Panc1 (cell line): ENCODE data around the gene TCF20. TPM values are rescaled to one million over a fixed set of nuclear protein-coding genes. Genes with fewer than 3 reads are reported as not detected.

Source experiments
- ATAC-seq: fragments of 200-7000 bp; cut with Tn5 transposase; 2 replicates; pipeline ENCODE4 v1.9.1; 2020; ENCODE audit warnings: mild to moderate bottlenecking, moderate library complexity
- BruUV-seq: library from RNA; stranded (reverse); fragments of 400-500 nt; replicated peaks from 2 replicates; lab custom pipeline; 2021; lab: Mats Ljungman, UMichigan
- CTCF ChIA-PET: fragments of 300-600 bp; sonication (Branson Sonifier 250); formaldehyde crosslinking; loops from one replicate; lab custom pipeline; 2022; ENCODE audit warnings: antibody characterized with exemption; lab: Charles Lee
- POLR2A ChIA-PET: fragments of 300-600 bp; sonication (Branson Sonifier 250); formaldehyde crosslinking; loops from one replicate; lab custom pipeline; 2022; ENCODE audit warnings: antibody characterized with exemption; lab: Charles Lee
- DNase-seq: peaks from one replicate; pipeline ENCODE4 v3.0.0-alpha.2; 2010; ENCODE audit warnings: low read depth, low spot score
- H3K27ac ChIP-seq: 2 replicates; pipeline ENCODE4 v1.5.1; 2011; ENCODE audit warnings: mild to moderate bottlenecking, low read length, inconsistent platforms
- H3K27me3 ChIP-seq: fragments of 200-500 bp; sonication (Bioruptor generic); 2 replicates; pipeline ENCODE4 v1.6.0; 2014; ENCODE audit warnings: low read length, inconsistent platforms; ENCODE audit not compliant: control insufficient read depth, insufficient read depth
- H3K36me3 ChIP-seq: fragments of 200-500 bp; sonication (Bioruptor generic); 2 replicates; pipeline ENCODE4 v1.5.1; 2014; ENCODE audit warnings: inconsistent platforms, mild to moderate bottlenecking, low read length, moderate library complexity; ENCODE audit not compliant: control insufficient read depth, insufficient read depth
- H3K4me1 ChIP-seq: 2 replicates; pipeline ENCODE4 v1.5.1; 2011; ENCODE audit warnings: inconsistent platforms, mild to moderate bottlenecking, low read length, moderate library complexity; ENCODE audit not compliant: control insufficient read depth, insufficient read depth
- H3K4me3 ChIP-seq, 2 experiments: 2 replicates each; pipeline ENCODE4 v1.5.1; 2011 to 2012; ENCODE audit warnings: low read depth in 2 of 2, low read length in 2 of 2, mild to moderate bottlenecking in 2 of 2, inconsistent platforms in 1 of 2, moderate library complexity in 1 of 2
- H3K9me3 ChIP-seq: fragments of 200-500 bp; sonication (Bioruptor generic); 2 replicates; pipeline ENCODE4 v1.5.1; 2014; ENCODE audit warnings: low read depth, mild to moderate bottlenecking, inconsistent platforms, low read length, moderate library complexity; ENCODE audit not compliant: control insufficient read depth, insufficient read depth
- CTCF ChIP-seq: fragments of 450-650 bp; IDR thresholded peaks from 2 replicates; pipeline ENCODE4 v1.5.1; 2017; ENCODE audit warnings: mild to moderate bottlenecking
- POLR2AphosphoS5 ChIP-seq: IDR thresholded peaks from 2 replicates; pipeline ENCODE4 v1.6.1; 2012; ENCODE audit warnings: mild to moderate bottlenecking, low read depth, low read length, moderate library complexity
- REST ChIP-seq, 2 experiments: IDR thresholded peaks; 2 replicates each; pipeline ENCODE4 v1.6.1; 2011 to 2012; ENCODE audit warnings: low read depth in 2 of 2, control low read depth in 1 of 2, low read length in 1 of 2, mild to moderate bottlenecking in 1 of 2, moderate library complexity in 1 of 2; ENCODE audit not compliant: insufficient read depth in 1 of 2
- SIN3A ChIP-seq: IDR thresholded peaks from 2 replicates; pipeline ENCODE4 v1.6.1; 2012; ENCODE audit warnings: low read depth, mild to moderate bottlenecking, low read length, moderate library complexity, borderline replicate concordance; ENCODE audit not compliant: insufficient read depth
- TCF7L2 ChIP-seq: IDR thresholded peaks from 2 replicates; pipeline ENCODE4 v1.6.1; 2011; ENCODE audit warnings: mild to moderate bottlenecking, low read depth, low read length, inconsistent platforms
- in situ Hi-C: cut with HindIII; loops from 2 replicates; pipeline ENCODE4 v1.10.0; 2016; ENCODE audit warnings: low sequenced_read_pairs, low pct_unique_long_range_greater_than_20kb
- intact Hi-C: fragments of 100-400 bp; cut with micrococcal nuclease; formaldehyde crosslinking; loops from one replicate; pipeline ENCODE4 v1.10.0; 2022; ENCODE audit not compliant: unreplicated experiment
- total RNA-seq: library from RNA; stranded (reverse); gene quantifications from one replicate; pipeline ENCODE4 v1.2.1, GENCODE V29; 2021; ENCODE audit not compliant: unreplicated experiment

The TCF20 gene
- total RNA-seq, 1 experiment from 2014 or later = 79.8 TPM

GRCh38 chr22:42277232-42277753 is 6.8 kb upstream of the TCF20 start:
- POLR2A ChIA-PET = no interaction called here
- no TSS peak for BruUV-seq
- no peaks in the 10 kb centered on the region for H3K36me3 ChIP-seq

GRCh38 chr22:42275970-42276369 is 5.5 kb upstream of the TCF20 start:
- peaks cover 22% of the 10 kb centered on the region for H3K4me1 ChIP-seq
- H3K36me3 ChIP-seq = no peaks in the 10 kb centered on the region
- no peak overlapping the region for H3K27ac ChIP-seq
- no peaks in the 10 kb centered on the region for H3K9me3 ChIP-seq
- no peak for ATAC-seq
- ChIA-PET CTCF (interaction anchor here (0.5 kb wide), 1 partner anchor 196 kb away, joined by 7 read pairs; no protein-coding TSS in a partner anchor), POLR2A (no interaction called here)
- no peak for DNase-seq
- intact Hi-C loops (loop anchor here (10.0 kb wide), 1 partner anchor 159 kb away; the partner anchor contains the start of gene NFAM1), in situ Hi-C loops (no loop called here)
- TF ChIP-seq TCF7L2 (no peak), REST (IDR thresholded peaks at IDR 0.05; ENCODE audit: insufficient read depth in 1 of 2, low read depth in 2 of 2, low read length in 1 of 2) (no peak), POLR2AphosphoS5 (no peak), CTCF (no peak), SIN3A (no peak)
- BruUV-seq = no TSS peak
- H3K4me3 ChIP-seq = no peak overlapping the region
- no peaks in the 10 kb centered on the region for H3K27me3 ChIP-seq

More at GRCh38 chr22:42277232-42277753, 6.8 kb upstream of the TCF20 start:
- DNase-seq (no peak), ATAC-seq (no peak)
- no peak overlapping the region for H3K4me3 ChIP-seq
- peaks cover 11% of the 10 kb centered on the region for H3K4me1 ChIP-seq
- no peaks in the 10 kb centered on the region for H3K27me3 ChIP-seq
- no peak for TF ChIP-seq POLR2AphosphoS5
- TF ChIP-seq CTCF = no peak
- TF ChIP-seq REST (IDR thresholded peaks at IDR 0.05; ENCODE audit: insufficient read depth in 1 of 2, low read depth in 2 of 2, low read length in 1 of 2) = no peak
- TF ChIP-seq TCF7L2 = no peak
- in situ Hi-C loops (no loop called here), intact Hi-C loops (loop anchor here (10.0 kb wide), 1 partner anchor 158 kb away; the partner anchor contains the start of gene NFAM1)
- no peak overlapping the region for H3K27ac ChIP-seq
- CTCF ChIA-PET = interaction anchor here (0.6 to 1.2 kb wide), 2 partner anchors 159 to 284 kb away, joined by 3 read pairs; no protein-coding TSS in a partner anchor
- no peaks in the 10 kb centered on the region for H3K9me3 ChIP-seq
